GM19099 (cell line): ENCODE data around the gene FBLIM1.

Experiments
- POLR2A ChIP-seq: IDR thresholded peaks from 3 replicates; pipeline ENCODE4 v1.6.1; 2011; ENCODE audit warnings: low read depth; ENCODE audit not compliant: insufficient read length; ENCODE audit errors: extremely low read depth

Gene FBLIM1

GRCh38 chr1:15727021-15727420, 31.6 kb upstream of the FBLIM1 start:
- no peak for TF ChIP-seq POLR2A

- no peak for TF ChIP-seq POLR2A
Measured at GRCh38 chr1:15727424-15727823, 31.2 kb upstream of the FBLIM1 start.

GRCh38 chr1:15727866-15728534, 30.6 kb upstream of the FBLIM1 start:
- no peak for TF ChIP-seq POLR2A

- no peak for TF ChIP-seq POLR2A
Measured at GRCh38 chr1:15728937-15729657, 29.5 kb upstream of the FBLIM1 start.

- no peak for TF ChIP-seq POLR2A
Measured at GRCh38 chr1:15730423-15730822, 28.2 kb upstream of the FBLIM1 start.

- TF ChIP-seq POLR2A = no peak
Measured at GRCh38 chr1:15730936-15731335, 27.7 kb upstream of the FBLIM1 start.

- TF ChIP-seq POLR2A = no peak
Measured at GRCh38 chr1:15731735-15732685, 26.6 kb upstream of the FBLIM1 start.

- TF ChIP-seq POLR2A = no peak
Measured at GRCh38 chr1:15732686-15733081, 25.9 kb upstream of the FBLIM1 start.

GRCh38 chr1:15733218-15733725, 25.3 kb upstream of the FBLIM1 start:
- TF ChIP-seq POLR2A = no peak

GRCh38 chr1:15733726-15734226, 24.8 kb upstream of the FBLIM1 start:
- TF ChIP-seq POLR2A = no peak

GRCh38 chr1:15734296-15734695, 24.3 kb upstream of the FBLIM1 start:
- TF ChIP-seq POLR2A = no peak

GRCh38 chr1:15734901-15735300, 23.7 kb upstream of the FBLIM1 start:
- TF ChIP-seq POLR2A = no peak

GRCh38 chr1:15735304-15736037, 23.1 kb upstream of the FBLIM1 start:
- no peak for TF ChIP-seq POLR2A
